PFSK-1 (cell line): ENCODE measurements around the gene TSGA10.

Experiments
- POLR2AphosphoS5 ChIP-seq: IDR thresholded peaks from 2 replicates; pipeline ENCODE4 v1.6.1; 2012; ENCODE audit warnings: low read depth, mild to moderate bottlenecking, control low read depth, low read length, moderate library complexity
- REST ChIP-seq, 2 experiments: IDR thresholded peaks; 2 replicates each; pipeline versions ENCODE4 v1.6.1 to v1.8.0; 2011 to 2012; ENCODE audit warnings: low read depth in 2 of 2, low read length in 2 of 2, control low read depth in 1 of 2, inconsistent platforms in 1 of 2, mild to moderate bottlenecking in 1 of 2, moderate library complexity in 1 of 2; ENCODE audit not compliant: insufficient read depth in 1 of 2
- SIN3A ChIP-seq: IDR thresholded peaks from 2 replicates; pipeline ENCODE4 v1.6.1; 2012; ENCODE audit warnings: mild to moderate bottlenecking, low read length, moderate library complexity, borderline replicate concordance; ENCODE audit not compliant: insufficient read depth
- TAF1 ChIP-seq: IDR thresholded peaks from 2 replicates; pipeline ENCODE4 v1.6.1; 2012; ENCODE audit warnings: low read length, control low read depth, borderline replicate concordance; ENCODE audit not compliant: insufficient read depth

- TF ChIP-seq POLR2AphosphoS5 (no peak), REST (IDR thresholded peaks at IDR 0.05; ENCODE audit: insufficient read depth in 1 of 2, low read depth in 2 of 2, low read length in 2 of 2) (no peak), SIN3A (no peak), TAF1 (no peak)
Observed at GRCh38 chr2:99201959-99202678, 47.4 kb upstream of the TSGA10 start.
